PFSK-1 (cell line): ENCODE results near the gene FICD.

Experiments used
- FOXP2 ChIP-seq: optimal IDR thresholded peaks from 2 replicates; pipeline ENCODE3; 2011; ENCODE audit warnings: borderline replicate concordance, control low read depth, inconsistent platforms; ENCODE audit not compliant: insufficient read depth; ENCODE audit errors: extremely low read length, extremely low read depth
- POLR2AphosphoS5 ChIP-seq: IDR thresholded peaks from 2 replicates; pipeline ENCODE4 v1.6.1; 2012; ENCODE audit warnings: low read depth, mild to moderate bottlenecking, control low read depth, low read length, moderate library complexity
- REST ChIP-seq, 2 experiments: IDR thresholded peaks; 2 replicates each; pipeline versions ENCODE4 v1.6.1 to v1.8.0; 2011 to 2012; ENCODE audit warnings: low read depth in 2 of 2, low read length in 2 of 2, control low read depth in 1 of 2, inconsistent platforms in 1 of 2, mild to moderate bottlenecking in 1 of 2, moderate library complexity in 1 of 2; ENCODE audit not compliant: insufficient read depth in 1 of 2
- SIN3A ChIP-seq: IDR thresholded peaks from 2 replicates; pipeline ENCODE4 v1.6.1; 2012; ENCODE audit warnings: mild to moderate bottlenecking, low read length, moderate library complexity, borderline replicate concordance; ENCODE audit not compliant: insufficient read depth
- TAF1 ChIP-seq: IDR thresholded peaks from 2 replicates; pipeline ENCODE4 v1.6.1; 2012; ENCODE audit warnings: low read length, control low read depth, borderline replicate concordance; ENCODE audit not compliant: insufficient read depth

The FICD gene

GRCh38 chr12:108566452-108566851, 51.4 kb downstream of the FICD start:
- no peak for TF ChIP-seq REST (IDR thresholded peaks at IDR 0.05; ENCODE audit: insufficient read depth in 1 of 2, low read depth in 2 of 2, low read length in 2 of 2)
- TF ChIP-seq POLR2AphosphoS5, result no peak
- TF ChIP-seq TAF1, result no peak
- TF ChIP-seq FOXP2, result no peak
- TF ChIP-seq SIN3A, result no peak

- no peak for TF ChIP-seq REST (IDR thresholded peaks at IDR 0.05; ENCODE audit: insufficient read depth in 1 of 2, low read depth in 2 of 2, low read length in 2 of 2)
- TF ChIP-seq FOXP2, result no peak
- TF ChIP-seq TAF1, result no peak
- TF ChIP-seq POLR2AphosphoS5, result no peak
- TF ChIP-seq SIN3A, result no peak
Observed at GRCh38 chr12:108567406-108568337, 52.6 kb downstream of the FICD start.

GRCh38 chr12:108568338-108569154, 53.5 kb downstream of the FICD start:
- TF ChIP-seq FOXP2, result no peak
- no peak for TF ChIP-seq TAF1
- TF ChIP-seq REST (IDR thresholded peaks at IDR 0.05; ENCODE audit: insufficient read depth in 1 of 2, low read depth in 2 of 2, low read length in 2 of 2), result no peak
